ENCODE data around the gene XAB2.

Gene XAB2

GRCh38 chr19:7612282-7613274 is 16.8 kb downstream of the XAB2 start:
- no peak for DNase-seq (ENCODE audit: low read depth, low spot score)

DNA sequence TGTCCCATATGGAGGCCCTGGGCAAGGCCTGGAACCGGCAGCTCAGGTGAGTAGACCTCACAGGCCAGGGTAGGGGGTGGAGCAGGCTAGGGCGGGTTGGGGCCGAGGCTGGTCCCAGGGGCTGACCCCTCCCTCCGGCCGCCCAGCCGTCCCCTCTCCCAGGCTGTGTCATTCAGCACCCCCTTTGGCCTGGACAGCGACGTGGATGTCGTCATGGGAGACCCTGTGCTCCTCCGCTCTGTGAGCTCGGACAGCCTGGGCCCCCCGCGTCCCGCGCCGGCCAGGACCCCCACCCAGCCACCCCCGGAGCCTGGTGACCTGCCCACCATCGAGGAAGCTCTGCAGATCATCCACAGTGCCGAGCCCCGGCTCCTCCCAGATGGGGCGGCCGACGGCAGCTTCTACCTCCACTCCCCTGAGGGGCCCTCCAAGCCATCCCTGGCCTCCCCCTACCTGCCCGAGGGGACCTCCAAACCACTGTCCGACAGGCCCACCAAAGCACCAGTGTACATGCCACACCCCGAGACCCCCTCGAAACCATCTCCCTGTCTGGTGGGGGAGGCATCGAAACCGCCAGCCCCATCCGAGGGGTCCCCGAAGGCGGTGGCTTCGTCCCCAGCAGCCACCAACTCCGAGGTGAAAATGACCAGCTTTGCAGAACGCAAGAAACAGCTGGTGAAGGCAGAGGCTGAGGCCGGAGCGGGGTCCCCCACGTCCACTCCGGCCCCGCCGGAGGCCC is 17.6 kb downstream of the XAB2 start:
- DNase-seq (ENCODE audit: low read depth, low spot score) = no peak

DNA sequence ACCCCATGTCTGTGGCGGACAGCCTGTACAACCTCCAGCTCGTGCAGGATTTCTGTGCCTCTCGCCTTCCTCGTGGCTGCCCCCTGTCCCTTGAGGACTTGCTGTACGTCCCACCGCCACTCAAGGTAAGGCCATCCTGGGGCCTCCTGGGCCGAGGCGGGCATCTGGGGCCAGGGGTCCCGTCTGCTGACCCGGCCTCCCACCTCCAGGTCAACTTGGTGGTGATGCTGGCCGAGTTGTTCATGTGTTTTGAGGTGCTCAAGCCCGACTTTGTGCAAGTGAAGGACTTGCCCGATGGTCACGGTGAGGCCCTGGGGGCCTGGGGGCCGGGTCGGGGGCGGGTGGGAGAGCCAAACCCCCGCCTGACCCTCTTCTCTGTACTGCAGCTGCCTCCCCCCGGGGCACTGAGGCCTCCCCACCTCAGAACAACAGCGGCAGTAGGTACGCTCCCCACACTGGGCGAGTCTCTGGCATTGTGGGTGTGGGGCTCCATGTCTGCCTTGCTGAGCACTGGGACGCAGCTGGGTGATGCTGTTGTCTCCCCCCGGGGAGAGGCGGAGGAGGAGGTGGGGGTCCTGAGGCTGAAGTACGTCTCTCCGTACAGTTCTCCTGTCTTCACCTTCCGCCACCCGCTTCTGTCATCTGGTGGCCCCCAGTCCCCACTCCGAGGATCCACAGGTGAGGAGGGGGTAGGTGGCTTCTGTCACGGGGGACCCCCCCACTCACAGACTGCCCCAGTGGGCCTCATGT is 18.7 kb downstream of the XAB2 start:
- DNase-seq (ENCODE audit: low read depth, low spot score) = no peak

GRCh38 chr19:7607874-7608560 is 21.3 kb downstream of the XAB2 start:
- DNase-seq (ENCODE audit: low read depth, low spot score) = no peak

DNA sequence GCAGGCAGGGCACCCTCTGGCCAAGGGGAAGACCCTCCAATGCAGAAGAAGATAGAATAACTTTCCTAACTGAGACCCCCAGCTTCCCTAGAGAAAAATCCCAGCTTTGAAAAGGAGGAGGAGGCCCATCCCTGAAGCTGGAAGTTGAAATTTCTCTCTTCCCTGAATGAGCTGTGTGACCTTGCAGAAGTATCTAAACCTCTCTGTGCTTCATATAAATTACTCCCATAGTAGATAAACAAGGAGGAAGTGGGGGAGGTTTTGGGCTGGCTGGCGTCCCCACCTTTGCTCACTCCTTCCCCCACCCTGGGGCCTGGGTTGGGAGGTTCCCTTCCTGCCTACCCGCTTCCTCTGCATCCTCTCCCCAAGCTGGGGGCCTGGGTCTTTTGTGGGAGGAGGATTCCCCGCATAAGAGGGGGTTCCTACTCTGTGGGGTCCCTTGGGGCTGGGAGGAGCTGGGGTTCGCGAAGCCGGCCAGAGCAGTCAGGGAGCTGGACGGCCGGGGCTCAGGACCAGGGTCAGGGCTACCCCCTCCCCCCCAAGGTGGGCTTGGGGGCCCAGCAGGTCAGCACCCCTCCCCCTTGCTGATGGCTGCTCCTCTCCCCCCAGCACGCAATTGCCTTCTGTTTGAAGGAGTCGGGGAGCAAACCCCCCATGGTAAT is 22.0 kb downstream of the XAB2 start:
- DNase-seq (ENCODE audit: low read depth, low spot score) = no peak

DNA sequence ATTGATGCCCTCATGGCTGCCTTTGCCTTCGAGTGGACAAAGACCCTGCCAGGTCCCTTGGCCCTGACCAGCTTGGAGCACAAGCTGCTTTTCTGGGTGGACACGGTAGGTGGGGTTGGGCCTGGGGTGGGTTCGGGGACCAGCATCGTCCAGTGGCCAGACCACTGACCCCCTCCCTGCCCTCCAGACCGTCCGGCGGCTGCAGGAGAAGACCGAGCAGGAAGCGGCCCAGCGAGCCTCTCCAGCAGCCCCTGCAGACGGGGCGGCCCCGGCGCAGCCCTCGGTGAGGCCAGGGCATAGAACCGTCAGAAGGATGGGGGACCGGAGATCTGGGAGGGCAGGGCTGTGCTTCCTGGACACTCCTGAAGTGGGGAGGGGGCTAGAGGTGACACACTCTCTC is 23.1 kb downstream of the XAB2 start:
- no peak for DNase-seq (ENCODE audit: low read depth, low spot score)

DNA sequence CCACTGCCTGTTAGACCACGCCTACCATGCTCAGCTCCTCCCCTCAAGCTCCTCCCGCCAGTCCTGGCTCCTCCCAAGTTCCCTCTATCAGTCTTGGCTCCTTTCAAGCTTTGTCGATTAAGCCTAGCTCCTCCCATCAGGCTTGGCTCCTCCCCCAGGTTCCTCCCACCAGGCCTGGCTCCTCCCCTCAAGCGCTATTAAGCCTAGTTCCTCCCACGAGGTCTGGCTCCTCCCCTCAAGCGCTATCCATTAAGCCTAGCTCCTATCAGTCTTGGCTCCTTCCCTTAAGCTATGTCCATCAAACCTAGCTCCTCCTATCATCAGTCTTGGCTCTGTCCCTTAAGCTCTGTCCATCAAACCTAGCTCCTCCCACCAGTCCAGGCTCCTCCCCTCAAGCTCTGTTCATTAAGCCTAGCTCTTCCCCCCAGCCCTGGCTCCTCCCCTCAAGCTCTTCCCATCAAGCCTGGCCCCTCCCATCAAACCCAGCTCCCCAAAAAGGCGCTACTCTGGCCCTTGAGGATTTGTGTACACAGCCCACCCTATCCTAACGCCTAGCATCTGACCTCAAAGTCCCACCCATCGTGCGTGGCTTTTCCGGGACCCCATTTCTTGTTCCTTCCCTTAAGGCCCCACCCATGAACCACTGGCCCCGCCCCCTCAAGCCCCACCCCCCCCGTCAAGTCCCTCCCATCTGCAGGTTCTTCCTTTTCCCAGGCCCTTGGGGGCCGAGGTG is 23.7 kb downstream of the XAB2 start:
- DNase-seq (ENCODE audit: low read depth, low spot score) = no peak

DNA sequence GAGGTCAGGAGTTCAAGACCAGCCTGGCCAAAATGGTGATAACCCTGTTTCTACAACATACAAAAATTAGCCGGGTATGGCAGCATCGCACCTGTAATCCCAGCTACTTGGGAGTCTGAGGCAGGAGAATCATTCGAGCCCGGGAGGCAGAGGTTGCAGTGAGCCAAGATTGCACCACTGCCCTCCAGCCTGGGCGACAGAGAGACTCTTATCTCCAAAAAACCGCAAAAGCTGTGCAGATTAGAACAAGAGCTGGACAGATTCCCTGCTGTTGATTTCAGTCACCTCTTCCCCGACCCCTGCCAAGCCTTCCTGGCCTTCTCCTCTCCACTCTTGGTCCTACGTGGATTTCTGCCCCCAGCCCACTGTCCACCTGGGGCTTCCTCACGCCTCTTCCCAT is 25.4 kb downstream of the XAB2 start:
- DNase-seq (ENCODE audit: low read depth, low spot score) = no peak

GRCh38 chr19:7602935-7603497 is 26.3 kb downstream of the XAB2 start:
- no peak for DNase-seq (ENCODE audit: low read depth, low spot score)

- no peak for DNase-seq (ENCODE audit: low read depth, low spot score)
Observed at GRCh38 chr19:7602240-7602934, 27.0 kb downstream of the XAB2 start.

- DNase-seq (ENCODE audit: low read depth, low spot score) = no peak
Observed at GRCh38 chr19:7600721-7601120, 28.6 kb downstream of the XAB2 start.

- DNase-seq (ENCODE audit: low read depth, low spot score) = no peak
Observed at GRCh38 chr19:7598180-7598579, 31.2 kb downstream of the XAB2 start.

DNA sequence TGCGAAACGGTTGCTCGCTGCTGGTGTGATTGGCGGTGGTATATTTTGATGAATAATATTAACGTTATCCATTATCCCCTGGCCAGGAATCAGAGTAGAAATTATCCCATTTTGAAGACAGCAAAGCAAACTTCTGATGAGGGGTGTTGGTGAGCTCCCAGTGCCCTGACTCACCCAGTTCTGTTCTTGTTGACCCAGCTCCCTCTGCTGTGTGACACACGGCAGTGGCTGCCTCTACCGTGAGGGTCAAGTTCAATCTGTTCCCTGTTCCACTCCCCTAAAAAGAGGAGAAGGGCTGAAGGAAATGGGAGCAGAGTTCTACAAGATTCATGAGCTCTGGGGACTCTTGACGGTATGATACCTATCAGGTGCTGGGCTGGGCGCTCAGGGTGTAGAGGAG is 31.7 kb downstream of the XAB2 start:
- DNase-seq (ENCODE audit: low read depth, low spot score) = no peak

DNA sequence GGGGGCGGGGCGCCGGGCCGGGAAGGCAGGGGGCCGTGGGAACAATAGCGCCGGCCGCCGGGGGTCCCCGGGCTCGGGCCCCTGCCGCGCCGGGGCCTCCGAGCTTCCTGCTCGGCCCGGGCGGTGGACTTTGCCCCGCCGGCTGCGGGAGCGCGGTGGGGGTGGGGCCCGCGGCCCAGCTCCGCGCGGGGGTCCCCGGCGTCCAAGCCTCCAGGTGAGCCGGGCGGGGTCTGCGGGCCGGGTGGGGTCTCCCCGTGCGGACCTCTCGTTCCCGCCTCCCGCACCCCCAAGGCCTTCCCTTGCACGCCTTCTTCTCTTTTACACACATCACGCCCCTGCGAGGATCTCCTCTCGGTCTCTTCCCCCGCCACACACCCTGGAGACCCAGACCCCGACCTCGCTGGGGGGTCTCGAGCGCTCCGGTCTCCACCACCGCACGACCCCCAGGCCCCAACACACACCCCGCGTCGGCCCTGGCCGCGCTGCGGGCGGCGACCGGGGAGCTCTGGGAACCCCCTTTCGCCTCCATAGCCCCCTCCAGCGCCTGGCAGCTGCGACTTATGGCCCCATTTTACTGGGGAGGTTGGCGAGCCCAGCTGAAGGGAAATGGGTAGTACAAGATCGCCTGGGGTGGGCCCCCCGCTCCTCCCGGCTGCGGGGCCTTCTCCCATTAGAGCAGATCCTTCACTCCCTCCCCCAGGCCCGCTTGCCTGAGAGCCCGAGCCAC is 33.0 kb downstream of the XAB2 start:
- DNase-seq (ENCODE audit: low read depth, low spot score) = no peak

DNA sequence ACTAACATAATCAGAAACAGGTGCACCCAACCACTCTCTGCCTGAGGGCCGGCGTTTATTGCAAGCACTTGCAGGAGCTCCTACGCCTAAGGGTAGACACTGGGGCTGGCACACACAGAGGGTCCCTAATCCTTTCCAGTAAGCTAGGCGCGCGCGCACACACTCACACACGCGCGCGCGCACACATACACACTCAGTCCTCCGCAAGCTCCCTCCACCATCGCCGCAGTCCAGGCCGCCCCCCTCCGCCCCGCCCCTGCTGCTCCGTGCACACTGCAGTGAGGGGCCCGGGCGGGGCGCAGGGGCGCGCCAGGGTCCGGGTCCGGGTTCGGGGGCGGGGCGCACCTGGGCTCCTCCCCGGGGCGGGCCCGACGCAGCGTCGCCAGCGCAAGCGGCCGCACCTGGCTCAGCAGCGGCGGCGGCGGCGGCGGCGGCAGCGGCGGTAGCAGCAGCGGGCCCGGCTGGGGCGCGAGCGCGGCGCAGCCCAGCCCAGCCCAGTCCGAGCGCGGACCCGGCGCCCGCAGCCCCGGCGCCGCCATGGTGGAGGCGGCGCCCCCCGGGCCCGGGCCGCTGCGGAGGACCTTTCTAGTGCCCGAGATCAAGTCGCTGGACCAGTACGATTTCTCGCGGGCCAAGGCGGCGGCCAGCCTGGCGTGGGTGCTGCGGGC is 33.7 kb downstream of the XAB2 start, which contains the start of gene CAMSAP3:
CAMSAP3 (plus strand) TSS at position 398 of the 668 bp plus-strand sequence; CDS start at position 538, 140 bp downstream.
- no peak for DNase-seq (ENCODE audit: low read depth, low spot score)

DNA sequence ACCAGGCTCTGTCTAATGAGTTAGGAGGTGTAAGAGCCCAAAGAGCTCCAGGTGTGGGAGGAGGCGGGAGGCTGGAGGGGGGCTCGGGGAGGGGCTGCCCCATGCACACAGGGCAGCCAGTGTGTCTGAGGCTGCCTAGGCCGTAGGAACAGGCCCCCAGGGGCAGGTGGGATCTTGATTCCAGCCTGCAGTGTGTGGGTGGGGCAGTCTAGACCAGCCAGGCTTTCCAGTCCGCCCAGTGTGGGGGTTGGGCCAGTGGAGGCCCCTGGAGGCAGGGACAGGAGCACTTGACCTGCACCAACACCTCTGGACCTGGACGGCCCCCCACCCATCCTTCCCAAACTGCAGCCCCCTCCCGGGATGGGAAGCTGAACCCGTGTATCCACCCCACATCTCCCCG is 39.1 kb downstream of the XAB2 start:
- no peak for DNase-seq (ENCODE audit: low read depth, low spot score)

DNA sequence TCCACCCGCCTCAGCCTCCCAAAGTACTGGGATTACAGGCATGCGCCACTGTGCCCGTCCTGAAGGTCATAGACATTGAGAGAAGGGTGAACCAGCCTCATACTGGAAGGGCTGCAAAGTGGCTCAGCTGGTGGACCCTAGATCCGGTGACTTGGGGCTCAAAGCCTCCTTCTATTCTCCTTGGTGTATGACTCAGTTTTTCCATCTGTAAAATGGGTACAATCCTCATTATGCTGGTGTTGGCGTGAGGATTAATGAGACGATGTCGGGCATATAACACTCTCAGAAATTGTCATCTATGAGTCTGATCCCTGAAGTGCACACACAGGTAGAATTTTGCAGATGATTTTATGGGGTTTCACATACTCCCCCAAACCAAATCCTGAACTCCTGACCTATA is 39.5 kb downstream of the XAB2 start:
- DNase-seq (ENCODE audit: low read depth, low spot score) = no peak

DNA sequence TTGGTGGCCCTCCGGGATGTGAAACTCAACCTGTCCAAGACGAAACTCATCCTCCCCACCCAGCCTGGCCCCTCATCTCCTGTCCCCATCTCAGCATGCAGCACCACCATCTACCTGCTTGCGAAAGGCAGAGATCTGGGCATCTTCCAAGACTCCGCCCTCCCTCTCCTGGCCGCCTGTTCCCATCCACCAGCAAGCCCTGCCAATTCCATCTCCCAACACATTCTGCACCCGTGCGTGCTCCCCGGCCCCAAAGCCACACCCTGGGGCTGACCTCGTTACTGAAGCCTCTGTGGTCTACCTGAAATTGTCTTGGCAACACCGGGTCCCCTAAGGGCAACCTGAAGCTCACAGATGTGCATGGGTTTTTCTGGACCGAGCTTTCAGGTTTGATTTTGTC is 46.9 kb downstream of the XAB2 start:
- DNase-seq (ENCODE audit: low read depth, low spot score) = no peak
